ENCODE measurements around the gene RREB1. TPM values are rescaled to one million over a fixed set of nuclear protein-coding genes. Genes with fewer than 3 reads are reported as not detected.

RREB1 gene
- 8.9 to 11.4 TPM (median 10.2 TPM) in 5 replicates for total RNA-seq (2022; extraction: Qiagen RNA extraction; ENCODE audit: low read depth)

GRCh38 chr6:7107578-7108195, at the start of gene RREB1:
RREB1 (plus strand) TSS chr6:7107961; CDS start chr6:7181912, 73,951 bp downstream.

Other genes starting within 250 kb of the RREB1 start
- gene SSR1, start 205.2 kb downstream of the RREB1 start, total RNA-seq (2022; extraction: Qiagen RNA extraction; ENCODE audit: low read depth): 69.7 to 82.7 TPM (median 75.2 TPM) in 5 replicates